ENCODE measurements around the gene MICOS13. TPM values are rescaled to one million over a fixed set of nuclear protein-coding genes. Genes with fewer than 3 reads are reported as not detected.

MICOS13 gene
- total RNA-seq, 1 donor from 2014 or later: 65.3 TPM

DNA sequence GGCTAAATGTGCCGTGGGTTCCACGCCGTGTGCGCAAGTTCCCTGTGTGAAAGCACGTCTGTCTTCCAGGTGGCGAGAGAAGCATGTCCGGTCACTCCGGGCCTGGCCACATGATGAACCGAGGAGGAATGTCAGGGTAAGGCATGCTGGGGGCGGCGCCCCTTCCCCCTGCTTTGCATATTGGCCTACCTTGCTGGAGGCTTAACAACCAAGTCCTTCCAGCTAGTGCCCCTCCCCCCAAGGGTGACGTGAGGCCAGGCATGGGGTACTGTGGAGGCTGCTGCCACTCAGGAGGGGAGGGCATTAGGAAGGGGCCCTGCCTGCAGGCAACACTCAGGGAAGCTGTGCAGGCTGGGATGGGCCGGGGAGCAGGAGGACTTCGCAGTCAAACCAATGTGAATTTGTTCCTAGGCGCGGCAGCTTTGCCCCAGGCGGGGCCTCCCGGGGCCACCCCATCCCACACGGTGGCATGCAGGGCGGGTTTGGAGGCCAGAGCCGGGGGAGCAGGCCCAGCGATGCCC is 12.5 kb downstream of the MICOS13 start:
- no peak for DNase-seq (ENCODE audit: low read depth in 2 of 2)

DNA sequence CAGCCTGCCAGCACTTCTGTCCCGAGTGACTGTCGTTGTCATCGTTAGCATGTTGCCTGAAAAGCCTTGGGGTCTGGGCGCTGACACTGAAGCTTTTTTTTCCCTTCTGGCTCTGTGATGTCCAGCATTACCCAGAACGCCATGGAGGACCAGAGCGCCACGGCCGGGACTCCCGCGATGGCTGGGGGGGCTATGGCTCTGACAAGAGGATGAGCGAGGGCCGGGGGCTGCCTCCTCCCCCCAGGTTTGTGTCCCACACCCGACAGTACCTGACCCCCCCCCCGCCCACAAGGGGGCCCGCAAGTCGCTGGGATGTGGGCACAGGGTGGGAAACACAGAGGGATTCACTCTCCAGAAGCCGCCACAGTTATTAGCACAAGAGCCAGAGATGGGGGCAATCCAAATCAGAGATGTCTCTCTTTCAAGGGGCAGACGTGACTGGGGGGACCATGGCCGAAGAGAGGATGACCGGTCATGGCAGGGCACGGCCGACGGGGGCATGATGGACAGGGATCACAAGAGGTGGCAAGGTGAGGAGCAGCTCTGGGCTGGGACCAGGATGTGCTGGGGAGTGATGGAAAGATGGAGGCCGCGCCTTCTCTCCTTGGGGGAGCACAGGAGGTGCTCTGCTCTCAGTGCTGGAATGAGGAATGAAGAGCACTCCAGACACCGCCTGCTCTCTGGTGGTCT is 13.2 kb downstream of the MICOS13 start:
- no peak for DNase-seq (ENCODE audit: low read depth in 2 of 2)

DNA sequence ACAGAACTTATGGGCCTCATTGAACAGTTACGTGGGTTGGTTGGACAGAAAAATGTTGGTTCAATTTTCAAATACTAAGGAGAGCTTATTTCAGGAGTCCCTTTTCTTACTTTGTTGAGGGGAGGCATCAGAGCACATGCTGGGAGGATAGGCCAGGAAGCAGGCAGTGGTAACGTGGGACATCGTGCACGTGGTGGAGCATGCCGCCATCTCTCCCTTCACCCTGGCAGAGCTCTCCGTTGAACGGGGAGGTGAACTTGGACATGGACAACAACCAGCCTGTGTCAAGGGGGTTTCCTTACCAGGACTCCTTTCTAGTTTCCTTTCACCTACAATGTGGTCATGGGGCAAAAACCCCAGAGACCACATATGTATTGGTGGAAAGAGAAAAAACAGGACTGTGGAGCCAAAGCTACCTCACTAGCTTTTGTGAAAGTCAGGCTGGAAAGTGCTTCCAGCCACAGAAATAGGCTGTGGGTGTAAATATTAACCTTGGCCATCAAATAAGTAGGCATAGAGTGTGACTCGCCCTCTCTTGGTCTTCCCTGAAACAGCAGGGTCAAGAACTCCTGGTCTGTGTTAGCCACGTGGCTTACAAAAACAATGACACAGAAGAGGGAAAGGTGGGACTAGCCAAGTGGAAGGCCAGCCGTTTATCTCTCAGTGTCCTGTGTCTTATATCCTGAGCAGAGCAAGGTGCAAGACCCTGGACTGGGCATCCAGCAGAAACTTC is 14.4 kb downstream of the MICOS13 start:
- DNase-seq (ENCODE audit: low read depth in 2 of 2): peak; percentile 61 to 71

GRCh38 chr19:5664515-5664914 is 15.8 kb downstream of the MICOS13 start:
- no peak for DNase-seq (ENCODE audit: low read depth in 2 of 2)

DNA sequence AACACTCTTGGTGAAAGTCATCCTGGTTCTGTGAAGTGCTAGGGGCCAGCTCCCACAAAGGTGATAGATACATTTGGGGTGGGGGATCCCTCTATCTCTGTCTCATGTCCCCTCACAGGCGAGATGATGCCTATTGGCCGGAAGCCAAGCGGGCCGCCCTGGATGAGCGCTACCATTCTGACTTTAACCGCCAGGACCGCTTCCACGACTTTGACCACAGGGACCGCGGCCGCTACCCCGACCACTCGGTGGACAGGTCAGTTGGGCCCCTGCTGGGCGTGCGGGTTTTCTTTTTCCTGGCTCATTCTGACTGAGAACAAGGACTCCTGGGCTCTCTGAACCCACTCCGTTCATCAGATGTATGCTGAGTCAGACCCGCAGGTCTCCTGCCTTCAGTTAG is 16.4 kb downstream of the MICOS13 start:
- DNase-seq (ENCODE audit: low read depth in 2 of 2): no peak

- no peak for DNase-seq (ENCODE audit: low read depth in 2 of 2)
Measured at GRCh38 chr19:5661483-5661882, 18.8 kb downstream of the MICOS13 start.

GRCh38 chr19:5655412-5655811 is 24.9 kb downstream of the MICOS13 start:
- DNase-seq (ENCODE audit: low read depth in 2 of 2): no peak

GRCh38 chr19:5654931-5655330 is 25.4 kb downstream of the MICOS13 start:
- DNase-seq (ENCODE audit: low read depth in 2 of 2): no peak

- no peak for DNase-seq (ENCODE audit: low read depth in 2 of 2)
Measured at GRCh38 chr19:5652261-5652660, 28.1 kb downstream of the MICOS13 start.

GRCh38 chr19:5651361-5651760 is 29.0 kb downstream of the MICOS13 start:
- DNase-seq (ENCODE audit: low read depth in 2 of 2): no peak

DNA sequence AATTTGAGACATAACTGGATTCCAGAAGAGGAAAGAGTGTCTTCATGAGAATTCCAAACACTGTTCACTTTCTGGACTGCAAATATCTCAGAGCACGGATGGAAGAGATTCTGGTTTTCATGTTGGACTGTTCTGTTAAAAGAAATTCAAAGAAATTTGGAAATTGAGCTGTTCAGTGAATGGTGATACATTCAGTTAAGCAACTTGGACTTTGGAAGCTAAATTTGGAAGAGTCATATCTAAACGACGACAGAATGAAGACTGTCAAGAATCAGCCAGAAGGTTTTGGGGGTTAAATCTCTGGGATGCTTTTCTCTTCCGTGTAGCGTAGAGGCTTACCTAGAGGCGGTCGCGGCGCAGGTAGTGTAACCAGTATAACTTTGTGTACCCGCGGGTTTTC is 31.9 kb downstream of the MICOS13 start:
- DNase-seq (ENCODE audit: low read depth in 2 of 2): no peak

DNA sequence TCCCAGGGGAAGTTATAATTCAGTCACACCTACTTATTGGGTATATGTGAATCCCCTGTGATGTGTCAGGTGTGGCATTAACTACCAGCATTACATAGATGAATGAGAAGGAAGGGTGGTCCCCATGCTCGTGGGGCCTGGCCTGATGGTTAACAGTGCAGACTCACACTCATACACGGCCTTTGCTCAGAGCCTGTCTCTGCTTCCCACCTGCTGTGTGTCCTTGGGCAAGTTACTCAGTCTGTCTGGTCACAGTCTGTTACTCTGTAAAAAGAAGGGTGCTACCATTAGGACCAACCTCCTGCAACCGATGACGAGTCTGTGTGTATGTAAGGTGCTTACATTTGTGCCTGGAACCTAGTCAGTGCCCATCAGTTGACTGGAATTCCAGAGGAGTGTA is 33.6 kb downstream of the MICOS13 start:
- DNase-seq (ENCODE audit: low read depth in 2 of 2): no peak

DNA sequence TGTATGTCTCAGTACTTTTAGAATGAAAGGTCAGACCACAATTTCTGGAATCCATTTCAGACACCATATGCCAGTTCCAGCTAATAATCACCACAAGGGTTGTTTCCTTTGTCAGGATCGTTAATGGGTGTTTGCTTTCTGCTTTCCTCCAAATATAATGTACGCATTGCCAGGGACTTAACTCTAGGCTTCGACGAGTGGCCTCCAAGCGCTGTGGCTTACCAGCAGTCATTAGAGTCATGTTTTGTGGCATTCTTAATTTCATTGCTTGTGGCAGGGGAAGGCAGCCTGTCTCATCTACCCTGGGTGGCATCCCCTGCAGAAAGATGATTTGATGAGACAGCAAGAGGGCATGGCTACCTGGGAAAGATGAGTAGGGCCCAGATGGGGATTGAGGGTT is 34.9 kb downstream of the MICOS13 start:
- no peak for DNase-seq (ENCODE audit: low read depth in 2 of 2)

DNA sequence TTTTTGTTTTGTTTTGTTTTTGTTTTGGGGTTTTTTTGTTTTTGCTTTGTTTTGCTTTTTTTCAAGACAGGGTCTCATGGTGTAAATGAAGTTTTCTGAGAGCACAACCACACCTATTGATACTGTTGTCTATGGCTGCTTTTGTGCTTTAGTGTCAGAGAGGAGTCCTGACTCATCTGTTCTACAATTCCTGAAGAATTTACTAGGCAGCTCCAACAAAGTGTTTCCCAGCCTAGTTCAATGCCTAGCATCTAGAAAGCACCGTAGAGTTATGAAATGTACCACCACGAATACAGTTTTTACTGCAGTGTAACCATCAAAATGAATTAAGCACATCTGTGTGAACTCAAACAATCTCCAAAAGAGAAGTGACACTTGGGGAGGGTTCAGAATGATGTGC is 36.3 kb downstream of the MICOS13 start:
- DNase-seq (ENCODE audit: low read depth in 2 of 2): no peak

- DNase-seq (ENCODE audit: low read depth in 2 of 2): no peak
Measured at GRCh38 chr19:5643060-5643459, 37.3 kb downstream of the MICOS13 start.

GRCh38 chr19:5642204-5642603 is 38.1 kb downstream of the MICOS13 start:
- DNase-seq (ENCODE audit: low read depth in 2 of 2): no peak

DNA sequence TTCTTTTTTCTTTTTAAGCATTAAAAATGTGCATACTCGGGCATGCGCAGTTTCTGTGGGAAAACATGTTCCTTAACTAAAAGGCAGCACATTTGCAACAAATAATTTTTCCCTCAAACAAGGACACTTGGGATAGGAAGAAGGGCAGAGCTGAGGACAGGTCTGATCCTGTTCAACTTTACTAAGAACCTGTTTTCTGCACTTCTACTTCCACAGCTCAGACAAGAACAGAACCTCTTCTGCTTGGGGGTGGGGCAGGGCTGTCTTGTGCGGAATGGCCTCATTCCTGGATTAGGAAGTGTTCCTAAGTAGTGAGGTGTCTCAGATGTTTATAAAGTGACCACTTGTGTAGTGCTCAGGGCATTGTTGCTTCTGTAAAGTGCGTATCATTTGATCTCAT is 39.1 kb downstream of the MICOS13 start:
- DNase-seq (ENCODE audit: low read depth in 2 of 2): no peak

DNA sequence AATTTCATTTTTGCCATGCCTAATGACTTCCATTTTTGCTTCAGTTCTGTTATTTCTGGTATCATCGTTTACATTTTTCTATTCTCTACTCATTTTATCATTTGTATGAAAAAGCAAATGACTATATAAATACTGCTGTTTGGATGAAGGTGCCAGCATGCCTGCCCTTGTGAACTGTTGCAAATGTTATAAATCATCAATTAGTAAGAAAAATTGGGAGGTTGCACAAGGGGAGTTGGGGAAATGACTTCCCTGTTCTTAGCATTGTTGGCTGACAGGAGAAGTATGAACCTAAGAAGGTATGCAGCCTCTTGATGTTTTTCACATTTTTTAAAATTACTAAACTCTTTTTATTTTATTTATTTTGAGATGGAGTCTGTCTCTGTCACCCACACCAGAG is 42.3 kb downstream of the MICOS13 start:
- DNase-seq (ENCODE audit: low read depth in 2 of 2): no peak

DNA sequence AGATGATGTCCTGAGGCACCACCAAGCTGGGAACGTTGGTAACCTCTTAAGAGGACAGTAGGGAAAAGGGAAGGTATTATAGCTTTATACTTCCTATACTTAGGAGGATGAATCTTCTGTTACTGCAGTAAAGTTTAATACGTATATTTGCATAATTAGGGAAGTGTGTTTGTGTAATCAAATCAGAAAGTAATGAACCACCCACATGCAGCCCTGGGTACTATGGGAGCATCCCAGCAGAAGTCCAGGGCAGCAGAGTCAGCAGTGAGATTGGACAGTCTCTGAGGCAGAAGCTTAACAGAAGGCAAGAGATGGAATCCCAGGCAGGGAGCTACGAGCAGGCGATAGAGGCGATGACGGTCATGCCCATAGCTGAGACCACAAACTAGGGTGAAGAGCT is 44.9 kb downstream of the MICOS13 start:
- no peak for DNase-seq (ENCODE audit: low read depth in 2 of 2)

- DNase-seq (ENCODE audit: low read depth in 2 of 2): no peak
Measured at GRCh38 chr19:5632657-5633056, 47.7 kb downstream of the MICOS13 start.

GRCh38 chr19:5632241-5632612 is 48.1 kb downstream of the MICOS13 start:
- DNase-seq (ENCODE audit: low read depth in 2 of 2): no peak

DNA sequence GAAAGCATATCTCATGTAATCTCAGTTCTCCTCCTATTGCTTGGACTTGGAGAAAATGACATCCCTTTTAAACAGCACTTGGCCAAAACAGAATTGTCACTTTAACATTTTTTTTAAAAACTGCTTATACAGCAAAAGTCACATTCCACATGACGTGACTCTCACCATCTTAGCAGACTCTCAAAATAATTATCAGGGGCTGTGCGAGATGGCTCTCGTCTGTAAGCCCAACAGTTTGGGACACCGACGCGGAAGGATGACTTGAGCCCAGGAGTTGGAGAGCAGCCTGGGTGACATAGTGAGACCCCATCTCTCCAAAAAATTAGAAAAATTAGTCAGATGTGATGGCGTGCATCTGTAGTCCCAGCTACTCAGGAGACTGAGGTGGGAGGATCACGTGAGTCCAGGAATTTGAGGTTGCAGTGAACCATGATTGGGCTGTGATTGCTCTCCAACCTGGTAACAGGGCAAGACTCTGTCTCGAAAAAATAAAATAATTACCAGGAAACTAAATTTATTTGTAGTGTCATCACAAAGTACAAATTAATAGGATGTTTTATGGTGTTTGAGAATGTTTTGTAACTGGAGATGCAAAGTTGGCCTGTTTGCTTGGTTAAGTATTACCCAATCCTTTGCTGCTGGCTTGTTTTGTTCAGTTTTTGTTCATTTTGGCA is 48.6 kb downstream of the MICOS13 start:
- DNase-seq (ENCODE audit: low read depth in 2 of 2): no peak

Measured in lung microvascular endothelial cell (primary cell).